ENCODE data around the gene VSTM4. TPM values are rescaled to one million over a fixed set of nuclear protein-coding genes. Genes with fewer than 3 reads are reported as not detected.

The VSTM4 gene
- total RNA-seq, 2 experiments from 2014 or later = 0.16 TPM; not detected in 1

DNA sequence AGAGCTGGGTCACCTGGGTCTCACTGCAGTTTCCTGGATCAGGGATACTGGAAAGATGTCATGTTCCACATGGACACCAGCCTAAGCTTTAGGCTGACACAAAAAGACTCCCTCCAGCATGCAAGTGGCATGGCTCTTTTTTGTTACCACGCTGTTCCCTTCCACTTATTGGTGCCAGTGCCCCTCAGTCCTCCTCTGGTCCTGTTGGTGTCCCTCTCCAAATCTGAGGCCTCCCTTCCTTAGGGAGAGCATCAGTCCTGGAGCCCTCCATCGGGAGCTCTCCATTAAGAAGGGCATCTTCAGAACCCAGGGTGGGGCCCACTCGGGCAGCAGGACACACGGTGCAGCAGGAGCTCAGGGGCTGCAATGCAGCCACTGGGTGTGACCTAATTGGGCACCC, 99.6 kb downstream of the VSTM4 start:
- Mint-ChIP-seq H3K36me3 (no peaks in the 10 kb centered on the region), H3K4me3 (no peak overlapping the region), H3K27me3 (peaks cover 18% of the 10 kb centered on the region), H3K9me3 (ENCODE audit: low read depth) (no peaks in the 10 kb centered on the region), H3K4me1 (no peaks in the 10 kb centered on the region), H3K27ac (no peak overlapping the region)
- CTCF ChIA-PET = no interaction called here
- DNase-seq = no peak
- no peak for ATAC-seq

- no peaks in the 10 kb centered on the region for H3K36me3 Mint-ChIP-seq
- peaks cover 4% of the 10 kb centered on the region for H3K27me3 Mint-ChIP-seq
- H3K4me1 Mint-ChIP-seq = no peaks in the 10 kb centered on the region
- no peaks in the 10 kb centered on the region for H3K9me3 Mint-ChIP-seq (ENCODE audit: low read depth)
- no peak overlapping the region for H3K4me3 Mint-ChIP-seq
- ATAC-seq = no peak
- no peak for DNase-seq
- CTCF ChIA-PET = interaction anchor here (0.7 kb wide), 1 partner anchor 1209 kb away, joined by 3 read pairs; no protein-coding TSS in a partner anchor
- H3K27ac Mint-ChIP-seq = no peak overlapping the region
These were observed 102.7 kb downstream of the VSTM4 start for GRCh38 chr10:49012603-49013002.

- CTCF ChIA-PET = no interaction called here
- DNase-seq (no peak), ATAC-seq (no peak)
- no peaks in the 10 kb centered on the region for H3K36me3 Mint-ChIP-seq
- no peak overlapping the region for H3K4me3 Mint-ChIP-seq
- no peaks in the 10 kb centered on the region for H3K9me3 Mint-ChIP-seq (ENCODE audit: low read depth)
- no peaks in the 10 kb centered on the region for H3K27me3 Mint-ChIP-seq
- H3K4me1 Mint-ChIP-seq = no peaks in the 10 kb centered on the region
- no peak overlapping the region for H3K27ac Mint-ChIP-seq
These were observed 103.6 kb downstream of the VSTM4 start for GRCh38 chr10:49011756-49012155.

DNA sequence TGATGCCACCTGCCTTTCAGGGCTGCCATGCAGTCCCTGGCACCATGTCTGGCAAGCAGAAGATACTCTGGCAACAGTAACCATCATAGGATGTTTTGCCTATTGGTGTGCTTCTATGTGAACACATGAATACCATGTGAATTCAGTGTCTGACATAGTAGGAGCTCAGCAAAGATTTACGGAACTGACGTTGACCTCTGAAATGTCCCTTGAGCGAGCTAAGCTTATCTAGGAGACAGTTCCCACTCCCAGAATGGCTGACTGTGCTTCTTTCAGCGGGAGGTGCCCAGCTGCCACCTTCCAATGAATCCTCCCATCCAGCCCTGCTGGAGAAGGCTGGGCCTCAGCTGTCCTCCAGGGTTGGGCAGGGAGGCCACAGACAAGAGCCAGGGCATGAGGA, 104.5 kb downstream of the VSTM4 start:
- Mint-ChIP-seq H3K27ac (no peak overlapping the region), H3K27me3 (no peaks in the 10 kb centered on the region), H3K4me1 (no peaks in the 10 kb centered on the region), H3K36me3 (no peaks in the 10 kb centered on the region), H3K9me3 (ENCODE audit: low read depth) (no peaks in the 10 kb centered on the region), H3K4me3 (no peak overlapping the region)
- CTCF ChIA-PET = no interaction called here
- ATAC-seq (no peak), DNase-seq (no peak)

GRCh38 chr10:49010295-49010694, 105.0 kb downstream of the VSTM4 start:
- CTCF ChIA-PET = no interaction called here
- Mint-ChIP-seq H3K9me3 (ENCODE audit: low read depth) (peaks cover under 1% of the 10 kb centered on the region), H3K4me3 (no peak overlapping the region), H3K27me3 (no peaks in the 10 kb centered on the region), H3K4me1 (no peaks in the 10 kb centered on the region), H3K36me3 (no peaks in the 10 kb centered on the region), H3K27ac (no peak overlapping the region)
- DNase-seq (no peak), ATAC-seq (no peak)

GRCh38 chr10:49009199-49009979, 105.9 kb downstream of the VSTM4 start:
- H3K9me3 Mint-ChIP-seq (ENCODE audit: low read depth) = peaks cover 2% of the 10 kb centered on the region
- CTCF ChIA-PET = interaction anchor here (0.8 kb wide), 1 partner anchor 27 kb away, joined by 3 read pairs; no protein-coding TSS in a partner anchor
- no peaks in the 10 kb centered on the region for H3K36me3 Mint-ChIP-seq
- H3K4me3 Mint-ChIP-seq = no peak overlapping the region
- H3K4me1 Mint-ChIP-seq = no peaks in the 10 kb centered on the region
- H3K27ac Mint-ChIP-seq = no peak overlapping the region
- DNase-seq = no peak
- no peak for ATAC-seq
- no peaks in the 10 kb centered on the region for H3K27me3 Mint-ChIP-seq

- Mint-ChIP-seq H3K36me3 (no peaks in the 10 kb centered on the region), H3K27me3 (no peaks in the 10 kb centered on the region), H3K4me1 (no peaks in the 10 kb centered on the region), H3K9me3 (ENCODE audit: low read depth) (peaks cover 2% of the 10 kb centered on the region), H3K4me3 (no peak overlapping the region), H3K27ac (no peak overlapping the region)
- DNase-seq (no peak), ATAC-seq (no peak)
- CTCF ChIA-PET = interaction anchor here (0.8 kb wide), 1 partner anchor 26 kb away, joined by 3 read pairs; no protein-coding TSS in a partner anchor
These were observed 106.7 kb downstream of the VSTM4 start for GRCh38 chr10:49008505-49009198.

GRCh38 chr10:49008091-49008490, 107.2 kb downstream of the VSTM4 start:
- ATAC-seq (no peak), DNase-seq (no peak)
- CTCF ChIA-PET = interaction anchor here (1.1 kb wide), 1 partner anchor 400 kb away, joined by 3 read pairs; no protein-coding TSS in a partner anchor
- Mint-ChIP-seq H3K4me1 (no peaks in the 10 kb centered on the region), H3K9me3 (ENCODE audit: low read depth) (peaks cover 2% of the 10 kb centered on the region), H3K27me3 (no peaks in the 10 kb centered on the region), H3K36me3 (no peaks in the 10 kb centered on the region), H3K27ac (no peak overlapping the region), H3K4me3 (no peak overlapping the region)

DNA sequence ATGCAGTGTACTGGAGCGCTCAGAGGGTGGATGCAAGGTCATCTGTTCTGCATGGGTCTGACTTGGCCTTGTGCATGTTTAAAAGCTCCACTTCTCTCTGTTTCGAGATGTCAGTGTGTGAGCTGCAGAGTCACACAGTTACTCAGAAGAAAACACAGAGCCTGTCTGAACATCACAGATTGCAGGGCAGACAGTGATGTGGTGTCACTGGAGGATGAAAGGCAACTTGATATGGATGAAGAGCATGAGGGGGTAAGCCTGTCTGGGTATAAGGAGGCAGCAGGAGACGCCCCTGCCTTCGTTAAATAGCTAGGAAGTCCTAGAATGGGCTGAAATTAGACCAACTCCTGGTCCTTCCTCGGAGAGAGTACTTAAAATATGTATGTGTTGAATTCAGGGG, 108.2 kb downstream of the VSTM4 start:
- H3K9me3 Mint-ChIP-seq (ENCODE audit: low read depth) = peaks cover 2% of the 10 kb centered on the region
- no peak overlapping the region for H3K27ac Mint-ChIP-seq
- ATAC-seq (no peak), DNase-seq (no peak)
- no peaks in the 10 kb centered on the region for H3K4me1 Mint-ChIP-seq
- H3K4me3 Mint-ChIP-seq = no peak overlapping the region
- no peaks in the 10 kb centered on the region for H3K27me3 Mint-ChIP-seq
- CTCF ChIA-PET = interaction anchor here (1.1 to 1.3 kb wide), 2 partner anchors 157 to 401 kb away, joined by 3 read pairs; no protein-coding TSS in a partner anchor
- no peaks in the 10 kb centered on the region for H3K36me3 Mint-ChIP-seq

DNA sequence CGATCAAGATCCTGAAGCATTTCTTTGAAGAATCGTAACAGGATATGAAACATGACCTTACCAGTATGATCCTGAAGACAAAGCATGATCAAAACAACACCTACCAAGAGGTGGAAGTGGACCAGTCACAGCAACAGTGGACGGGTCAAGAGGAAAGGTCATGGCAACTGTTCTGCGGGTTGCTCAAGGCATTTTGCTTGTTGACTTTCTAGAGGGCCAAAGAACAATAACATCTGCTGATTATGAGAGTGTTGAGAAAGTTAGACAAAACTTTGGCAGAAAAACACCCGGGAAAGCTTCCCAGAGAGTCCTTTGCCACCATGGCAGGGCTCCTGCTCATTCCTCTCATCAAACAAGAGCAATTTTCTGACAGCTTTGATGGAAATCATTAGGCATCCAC, 110.1 kb downstream of the VSTM4 start:
- Mint-ChIP-seq H3K27me3 (no peaks in the 10 kb centered on the region), H3K4me3 (no peak overlapping the region), H3K27ac (no peak overlapping the region), H3K4me1 (no peaks in the 10 kb centered on the region), H3K36me3 (no peaks in the 10 kb centered on the region), H3K9me3 (ENCODE audit: low read depth) (peaks cover 2% of the 10 kb centered on the region)
- no peak for ATAC-seq
- CTCF ChIA-PET = no interaction called here
- no peak for DNase-seq

DNA sequence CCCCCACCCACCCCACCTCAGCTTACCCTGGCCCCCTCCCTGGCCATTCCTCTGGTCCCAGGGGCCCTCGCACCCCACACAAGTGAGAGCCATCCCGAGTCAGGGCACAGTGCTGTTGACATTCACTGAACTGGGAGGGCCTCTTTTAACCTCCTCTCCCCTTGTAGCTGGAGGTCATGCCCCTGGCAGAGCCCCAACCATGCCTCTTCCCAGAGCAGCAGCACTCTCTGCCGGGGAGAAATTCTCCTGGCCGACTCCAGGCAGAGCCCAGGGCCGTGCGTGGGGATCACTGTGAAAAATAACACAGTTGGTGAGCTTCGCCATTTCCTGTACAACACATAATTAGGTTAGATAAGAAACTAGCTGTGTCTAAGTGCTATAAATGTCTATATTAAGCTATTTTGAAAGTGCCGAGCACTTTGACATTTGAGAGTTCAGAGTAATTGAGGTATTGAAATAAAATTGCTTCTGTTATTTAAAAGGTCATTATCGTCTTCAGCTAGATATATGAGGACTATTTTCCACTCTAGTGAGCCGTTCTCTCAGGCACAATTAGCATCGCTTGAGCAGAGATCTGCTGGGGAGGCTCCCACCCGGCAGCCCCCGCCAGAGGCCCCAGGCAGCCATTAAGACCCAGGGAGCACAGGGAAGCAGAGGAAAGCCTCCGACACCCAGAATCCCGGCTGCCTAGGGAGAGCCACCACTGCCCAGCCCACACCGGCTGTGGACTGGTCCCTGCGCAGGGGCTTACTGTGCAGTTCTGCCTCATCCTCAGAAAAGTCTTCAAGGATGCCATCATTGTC, 113.3 kb downstream of the VSTM4 start:
- no peak overlapping the region for H3K27ac Mint-ChIP-seq
- no peaks in the 10 kb centered on the region for H3K4me1 Mint-ChIP-seq
- H3K4me3 Mint-ChIP-seq = no peak overlapping the region
- ATAC-seq (no peak), DNase-seq (no peak)
- H3K27me3 Mint-ChIP-seq = peaks cover 2% of the 10 kb centered on the region
- CTCF ChIA-PET = no interaction called here
- H3K9me3 Mint-ChIP-seq (ENCODE audit: low read depth) = peaks cover 2% of the 10 kb centered on the region
- no peaks in the 10 kb centered on the region for H3K36me3 Mint-ChIP-seq

- Mint-ChIP-seq H3K4me3 (no peak overlapping the region), H3K27ac (no peak overlapping the region), H3K27me3 (peaks cover 2% of the 10 kb centered on the region), H3K4me1 (no peaks in the 10 kb centered on the region), H3K9me3 (ENCODE audit: low read depth) (peaks cover 2% of the 10 kb centered on the region), H3K36me3 (no peaks in the 10 kb centered on the region)
- DNase-seq = no peak
- CTCF ChIA-PET = no interaction called here
- ATAC-seq = no peak
These were observed 113.9 kb downstream of the VSTM4 start for GRCh38 chr10:49001402-49001801.

All from activated CD8-positive, alpha-beta memory T cell treated with anti-CD3 and anti-CD28 coated beads, Interleukin-2, amount 10 ng/mL, durations not matched to agents 7 days and 5 days (primary cell).